HG02973 (cell line): ENCODE data around the gene DCDC2.
A peak's percentile ranks its signal among the peaks of the same experiment; 100 is the strongest.
"Not testable (repeated sequence)": the region's sequence is repeated elsewhere in the genome, so short reads cannot be mapped to it uniquely, and the experiment has no call there.

Experiments used
- ATAC-seq: cut with Tn5 transposase; IDR thresholded peaks from one replicate; pipeline ENCODE4 v1.9.1; 2021; ENCODE audit warnings: moderate library complexity; ENCODE audit not compliant: unreplicated experiment

The DCDC2 gene

GRCh38 chr6:24149836-24150235 is 208.0 kb downstream of the DCDC2 start:
- no peak for ATAC-seq

- ATAC-seq = no peak
These were observed 208.6 kb downstream of the DCDC2 start for GRCh38 chr6:24149296-24149695.

GRCh38 chr6:24148684-24149083 is 209.2 kb downstream of the DCDC2 start:
- no peak for ATAC-seq

GRCh38 chr6:24148154-24148570 is 209.7 kb downstream of the DCDC2 start:
- no peak for ATAC-seq

GRCh38 chr6:24147511-24148153 is 210.2 kb downstream of the DCDC2 start:
- ATAC-seq = no peak

- ATAC-seq = no peak
These were observed 211.0 kb downstream of the DCDC2 start for GRCh38 chr6:24146871-24147270.

- ATAC-seq = no peak
These were observed 212.1 kb downstream of the DCDC2 start for GRCh38 chr6:24145690-24146131.

GRCh38 chr6:24142733-24143132 is 215.1 kb downstream of the DCDC2 start:
- not testable (repeated sequence) for ATAC-seq

- ATAC-seq = no peak
These were observed 217.3 kb downstream of the DCDC2 start for GRCh38 chr6:24140591-24140990.

GRCh38 chr6:24139639-24140038 is 218.2 kb downstream of the DCDC2 start:
- ATAC-seq = no peak

- ATAC-seq = no peak
These were observed 218.8 kb downstream of the DCDC2 start for GRCh38 chr6:24139080-24139479.

GRCh38 chr6:24131751-24132150 is 226.1 kb downstream of the DCDC2 start:
- ATAC-seq = no peak

GRCh38 chr6:24127316-24127715 is 230.5 kb downstream of the DCDC2 start:
- ATAC-seq = no peak

GRCh38 chr6:24126586-24127192 is 231.2 kb downstream of the DCDC2 start:
- ATAC-seq = peak; percentile 58

GRCh38 chr6:24125980-24126379 is 231.9 kb downstream of the DCDC2 start, which contains the start of gene NRSN1:
Gene NRSN1 (plus strand): TSS chr6:24126215. CDS start chr6:24134328, 8,113 bp downstream.
- ATAC-seq = no peak

- no peak for ATAC-seq
These were observed 235.7 kb downstream of the DCDC2 start for GRCh38 chr6:24122139-24122538.
